ENCODE measurements around the gene CCDC32. TPM values are rescaled to one million over a fixed set of nuclear protein-coding genes. Genes with fewer than 3 reads are reported as not detected.
A peak's percentile ranks its signal among the peaks of the same experiment; 100 is the strongest.
"Not testable (repeated sequence)": the region's sequence is repeated elsewhere in the genome, so short reads cannot be mapped to it uniquely, and the experiment has no call there.

Gene CCDC32
- total and polyA plus RNA-seq, 7 donors = 9.3 to 54.9 (median 23.6) TPM

GRCh38 chr15:40590667-40591050, 25.8 kb upstream of the CCDC32 start:
- DNase-seq (no peak), ATAC-seq (no peak)
- H3K9me3 ChIP-seq = no peaks in the 10 kb centered on the region
- H3K4me1 ChIP-seq = no peaks in the 10 kb centered on the region
- H3K27me3 ChIP-seq (ENCODE audit: insufficient read depth in 3 of 3, low read length in 2 of 3) = no peaks in the 10 kb centered on the region
- intact Hi-C loops (cut with DNase I) = loop anchor here (5.0 to 10.0 kb wide), 2 partner anchors 66 to 302 kb away; partner anchors contain the start of gene VPS18 (in 1 of the 2)
- no peak for TF ChIP-seq CTCF (IDR thresholded peaks at IDR 0.05)
- WGBS, 3 donors = 64 to 73% (median 67%) methylated on average over 12 of the region's 12 CpGs
- no peak overlapping the region for H3K27ac ChIP-seq
- no peak overlapping the region for H3K4me3 ChIP-seq
- no peaks in the 10 kb centered on the region for H3K36me3 ChIP-seq (ENCODE audit: insufficient read depth in 1 of 2, low read depth in 1 of 2)

- Histone ChIP-seq H3K4me3 (no peak overlapping the region), H3K9me3 (no peaks in the 10 kb centered on the region), H3K36me3 (ENCODE audit: insufficient read depth in 1 of 2, low read depth in 1 of 2) (no peaks in the 10 kb centered on the region), H3K27ac (no peak overlapping the region), H3K4me1 (no peaks in the 10 kb centered on the region), H3K27me3 (ENCODE audit: insufficient read depth in 3 of 3, low read length in 2 of 3) (no peaks in the 10 kb centered on the region)
- 18 to 44% (median 19%) methylated on average over 2 of the region's 2 CpGs for WGBS, 3 donors
- DNase-seq = no peak
- intact Hi-C loops (cut with DNase I) = loop anchor here in 1 of 2 donors (10.0 kb wide), 1 partner anchor 201 kb away; no protein-coding TSS in a partner anchor
- TF ChIP-seq CTCF (IDR thresholded peaks at IDR 0.05) = no peak
- no peak for ATAC-seq
Measured at GRCh38 chr15:40584191-40584590, 19.3 kb upstream of the CCDC32 start.

GRCh38 chr15:40582726-40583246, 17.9 kb upstream of the CCDC32 start:
- ATAC-seq = peak in 3 of 4 donors; percentile 40 to 76 (median 65)
- DNase-seq = no peak
- Histone ChIP-seq H3K27me3 (ENCODE audit: insufficient read depth in 3 of 3, low read length in 2 of 3) (no peaks in the 10 kb centered on the region), H3K9me3 (no peaks in the 10 kb centered on the region), H3K27ac (no peak overlapping the region), H3K4me3 (peak overlapping the region; percentile 56), H3K36me3 (ENCODE audit: insufficient read depth in 1 of 2, low read depth in 1 of 2) (no peaks in the 10 kb centered on the region), H3K4me1 (no peaks in the 10 kb centered on the region)
- WGBS, 3 donors = 41 to 65% (median 45%) methylated on average over 8 of the region's 8 CpGs
- no peak for TF ChIP-seq CTCF (IDR thresholded peaks at IDR 0.05)
- intact Hi-C loops (cut with DNase I) = loop anchor here in 1 of 2 donors (10.0 kb wide), 1 partner anchor 202 kb away; no protein-coding TSS in a partner anchor

- not testable (repeated sequence) for H3K4me1 ChIP-seq
Measured at GRCh38 chr15:40581796-40582195, 17.0 kb upstream of the CCDC32 start.

GRCh38 chr15:40578892-40579291, 14.1 kb upstream of the CCDC32 start:
- TF ChIP-seq CTCF (IDR thresholded peaks at IDR 0.05) = no peak
- Histone ChIP-seq H3K36me3 (ENCODE audit: insufficient read depth in 1 of 2, low read depth in 1 of 2) (peaks cover 0 to 14% of the 10 kb centered on the region in 2 donors), H3K4me1 (no peaks in the 10 kb centered on the region), H3K27me3 (ENCODE audit: insufficient read depth in 3 of 3, low read length in 2 of 3) (no peaks in the 10 kb centered on the region), H3K27ac (no peak overlapping the region), H3K9me3 (no peaks in the 10 kb centered on the region), H3K4me3 (no peak overlapping the region)
- intact Hi-C loops (cut with DNase I) = no loop called here
- DNase-seq (no peak), ATAC-seq (no peak)
- WGBS, 3 donors = 53 to 63% (median 55%) methylated on average over 4 of the region's 4 CpGs

More at GRCh38 chr15:40581796-40582195, 17.0 kb upstream of the CCDC32 start:
- intact Hi-C loops (cut with DNase I) = loop anchor here in 1 of 2 donors (10.0 kb wide), 1 partner anchor 203 kb away; no protein-coding TSS in a partner anchor
- not testable (repeated sequence) for H3K36me3 ChIP-seq (ENCODE audit: insufficient read depth in 1 of 2, low read depth in 1 of 2); H3K27ac ChIP-seq; H3K9me3 ChIP-seq; H3K4me3 ChIP-seq; H3K27me3 ChIP-seq (ENCODE audit: insufficient read depth in 3 of 3, low read length in 2 of 3); ATAC-seq; DNase-seq
- 80 to 94% (median 80%) methylated on average over 2 of the region's 2 CpGs for WGBS, 3 donors

- ATAC-seq; H3K9me3 ChIP-seq; H3K27me3 ChIP-seq (ENCODE audit: insufficient read depth in 3 of 3, low read length in 2 of 3); H3K4me3 ChIP-seq; DNase-seq; H3K27ac ChIP-seq; intact Hi-C loops (cut with DNase I); H3K4me1 ChIP-seq: not testable (repeated sequence)
- peaks cover 0 to 34% of the 10 kb centered on the region in 2 donors for H3K36me3 ChIP-seq (ENCODE audit: insufficient read depth in 1 of 2, low read depth in 1 of 2)
- 96 to 98% (median 97%) methylated on average over 5 of the region's 5 CpGs for WGBS, 3 donors
Measured at GRCh38 chr15:40576914-40577313, 12.1 kb upstream of the CCDC32 start.
